Measurements from ENCODE around the gene ANP32D.
"Not testable (repeated sequence)": the region's sequence is repeated elsewhere in the genome, so short reads cannot be mapped to it uniquely, and the experiment has no call there.

- not testable (repeated sequence) for TF ChIP-seq CTCF (conservative IDR thresholded peaks at IDR 0.05; ENCODE audit: low read depth, low read length); EZH2 (IDR thresholded peaks at IDR 0.05; ENCODE audit: borderline replicate concordance, low read depth, low read length, poor library complexity, severe bottlenecking)
Measured at GRCh38 chr12:48500281-48500680, 27.9 kb downstream of the ANP32D start.

Measured in A673 (cell line).